D721Med (cell line): Measurements from ENCODE around the gene MSI2.

Experiments
- DNase-seq: peaks from one replicate; pipeline ENCODE4 v3.0.0; 2011; ENCODE audit warnings: low spot score; ENCODE audit not compliant: insufficient read length
- FAIRE-seq: peaks from 2 replicates; lab custom pipeline; 2011; peaks lifted over from hg19 to GRCh38; lab: Jason Lieb, UNC
- TF ChIP-seq, protein P1 (sequence below): IDR thresholded peaks from 2 replicates; pipeline ENCODE4 v1.5.1; 2012; ENCODE audit warnings: mild to moderate bottlenecking, control low read depth; ENCODE audit not compliant: insufficient read depth; ENCODE audit errors: missing control alignments

Gene MSI2

DNA sequence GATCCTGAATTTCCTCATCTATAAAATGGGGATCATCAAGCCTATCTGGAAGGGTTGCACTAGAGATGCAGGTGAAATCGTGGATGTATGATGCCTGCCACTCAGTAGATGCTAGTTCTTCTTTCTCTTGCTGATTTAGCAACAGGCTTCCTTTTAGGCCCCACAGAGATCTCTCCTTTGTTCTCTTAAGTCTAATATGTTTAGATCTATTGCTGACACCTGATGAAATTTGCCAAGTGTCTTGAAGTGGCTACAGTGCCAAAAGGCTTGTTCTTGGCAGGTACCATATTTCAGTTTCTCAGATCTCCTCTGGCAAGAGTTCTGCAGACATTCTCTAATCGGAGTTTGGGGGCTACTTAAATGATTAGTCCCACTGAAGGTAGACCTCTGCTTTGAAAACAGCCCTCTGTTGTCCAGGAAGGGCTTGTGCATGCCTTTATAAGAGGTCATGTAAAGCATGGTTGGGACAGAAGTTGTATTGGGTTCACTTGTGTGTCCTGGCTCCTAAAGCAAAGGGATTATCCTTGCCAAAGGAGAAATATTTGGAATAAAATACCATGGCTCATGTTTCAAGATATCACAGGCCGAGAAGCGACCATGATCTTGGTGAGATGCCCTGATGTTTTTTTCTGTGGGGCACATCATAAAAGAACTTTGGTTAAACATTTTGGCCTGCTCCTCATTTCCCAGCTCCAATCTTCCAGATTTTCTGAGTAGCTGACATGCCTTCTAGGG is 234.0 kb downstream of the MSI2 start:
- no peak for DNase-seq
- TF ChIP-seq, protein P1, sequence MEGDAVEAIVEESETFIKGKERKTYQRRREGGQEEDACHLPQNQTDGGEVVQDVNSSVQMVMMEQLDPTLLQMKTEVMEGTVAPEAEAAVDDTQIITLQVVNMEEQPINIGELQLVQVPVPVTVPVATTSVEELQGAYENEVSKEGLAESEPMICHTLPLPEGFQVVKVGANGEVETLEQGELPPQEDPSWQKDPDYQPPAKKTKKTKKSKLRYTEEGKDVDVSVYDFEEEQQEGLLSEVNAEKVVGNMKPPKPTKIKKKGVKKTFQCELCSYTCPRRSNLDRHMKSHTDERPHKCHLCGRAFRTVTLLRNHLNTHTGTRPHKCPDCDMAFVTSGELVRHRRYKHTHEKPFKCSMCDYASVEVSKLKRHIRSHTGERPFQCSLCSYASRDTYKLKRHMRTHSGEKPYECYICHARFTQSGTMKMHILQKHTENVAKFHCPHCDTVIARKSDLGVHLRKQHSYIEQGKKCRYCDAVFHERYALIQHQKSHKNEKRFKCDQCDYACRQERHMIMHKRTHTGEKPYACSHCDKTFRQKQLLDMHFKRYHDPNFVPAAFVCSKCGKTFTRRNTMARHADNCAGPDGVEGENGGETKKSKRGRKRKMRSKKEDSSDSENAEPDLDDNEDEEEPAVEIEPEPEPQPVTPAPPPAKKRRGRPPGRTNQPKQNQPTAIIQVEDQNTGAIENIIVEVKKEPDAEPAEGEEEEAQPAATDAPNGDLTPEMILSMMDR, result no peak
- FAIRE-seq, result no peak

DNA sequence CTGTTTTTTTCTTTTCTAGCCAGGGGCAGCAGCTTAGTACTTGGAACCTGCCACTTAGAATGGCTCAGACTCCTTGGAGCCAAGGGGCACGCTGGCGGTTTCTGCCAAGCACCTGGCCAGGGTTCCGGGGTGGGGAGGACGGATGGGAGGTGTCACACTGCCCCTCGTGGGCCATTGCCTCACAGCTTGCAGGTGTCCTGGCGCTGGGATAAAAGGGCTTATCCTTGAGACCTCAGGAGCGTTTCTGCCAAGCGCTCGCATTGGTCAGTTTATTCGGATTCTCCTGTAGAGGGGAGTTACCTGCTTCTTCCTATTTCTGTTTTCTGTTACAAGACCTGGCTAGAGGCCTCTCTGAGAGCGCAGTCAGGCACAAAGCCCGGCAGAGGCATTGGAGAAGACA is 234.6 kb downstream of the MSI2 start:
- TF ChIP-seq, protein P1, result no peak
- DNase-seq (no peak), FAIRE-seq (no peak)

DNA sequence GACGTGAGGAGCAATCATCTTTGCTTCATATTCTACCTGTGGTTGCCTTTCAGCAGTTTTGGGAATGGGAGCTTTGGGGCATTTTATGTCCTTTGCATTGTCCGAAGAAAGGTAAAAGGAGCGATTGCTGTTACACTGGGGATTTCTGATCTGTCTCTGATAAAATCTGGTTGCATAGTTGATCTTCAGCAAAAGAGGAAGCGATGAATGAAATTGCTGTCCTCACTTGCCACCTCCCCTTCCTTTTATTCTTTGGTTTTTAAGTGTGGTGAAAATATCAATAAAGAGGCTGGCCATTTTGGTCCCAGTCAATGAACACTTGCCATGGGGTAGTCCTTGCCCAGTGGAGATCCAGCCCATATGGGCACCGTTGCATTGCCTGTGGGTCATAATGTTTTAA is 236.8 kb downstream of the MSI2 start:
- DNase-seq (no peak), FAIRE-seq (no peak)
- TF ChIP-seq, protein P1, result no peak

DNA sequence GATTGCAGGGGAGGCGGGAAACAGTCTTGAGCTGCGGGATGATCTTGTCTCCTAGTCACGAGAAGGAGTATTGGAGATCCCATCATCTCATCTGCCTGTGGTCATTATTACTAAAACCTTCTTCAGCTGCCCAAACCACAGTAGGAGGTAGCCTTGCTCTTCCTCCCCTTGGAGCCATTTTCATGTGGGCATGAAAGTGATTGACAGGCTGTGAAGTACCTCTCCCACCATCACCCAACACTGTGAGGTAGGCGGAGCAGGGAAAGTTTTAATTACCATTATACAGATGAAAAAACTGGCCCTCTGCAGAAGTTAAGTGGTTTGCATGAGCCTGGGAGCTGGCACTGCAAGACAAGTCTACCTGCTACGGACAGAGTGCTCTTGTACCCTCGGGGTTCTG is 237.3 kb downstream of the MSI2 start:
- TF ChIP-seq, protein P1, result no peak
- no peak for FAIRE-seq

DNA sequence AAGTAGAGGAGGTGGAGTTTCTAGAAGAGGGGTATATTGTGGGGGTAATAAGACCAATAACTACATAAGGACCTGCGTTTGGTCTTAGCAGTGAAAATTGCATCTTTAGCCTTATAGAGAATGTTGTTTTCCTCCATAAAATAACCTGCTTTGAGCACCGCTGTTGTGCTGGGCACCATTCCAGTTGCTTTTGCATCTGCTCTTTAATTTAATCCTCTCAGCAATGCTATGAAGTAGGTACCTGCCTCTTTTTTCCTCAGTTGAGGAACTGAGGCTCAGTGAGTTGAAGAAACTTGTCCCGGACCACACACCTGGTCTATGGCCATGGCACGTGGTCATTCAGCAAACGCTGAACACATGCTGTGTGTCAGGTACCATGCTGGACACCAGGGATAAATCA is 238.1 kb downstream of the MSI2 start:
- TF ChIP-seq, protein P1, result no peak
- FAIRE-seq (no peak), DNase-seq (no peak)

More for the DNA sequence above, 237.3 kb downstream of the MSI2 start:
- no peak for DNase-seq

DNA sequence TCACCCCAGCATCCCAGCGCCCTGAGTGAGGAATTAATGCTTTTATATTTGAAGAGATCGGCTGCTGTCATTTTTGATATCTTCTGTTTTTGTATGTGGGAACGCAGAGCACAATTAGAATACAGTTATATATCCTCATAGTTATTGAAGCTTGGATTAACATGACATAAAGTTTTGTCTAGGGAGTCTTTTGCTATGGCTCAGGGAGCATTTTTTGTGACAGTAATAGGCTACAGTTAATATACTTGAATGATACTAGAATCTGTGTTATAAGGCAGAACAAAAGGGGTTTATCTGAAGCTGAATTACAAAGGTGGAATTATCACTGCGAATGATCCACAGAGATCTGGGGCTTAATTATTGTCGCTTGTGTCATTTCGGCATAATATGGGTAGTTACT is 239.4 kb downstream of the MSI2 start:
- no peak for FAIRE-seq
- TF ChIP-seq, protein P1, result no peak
- DNase-seq, result no peak

DNA sequence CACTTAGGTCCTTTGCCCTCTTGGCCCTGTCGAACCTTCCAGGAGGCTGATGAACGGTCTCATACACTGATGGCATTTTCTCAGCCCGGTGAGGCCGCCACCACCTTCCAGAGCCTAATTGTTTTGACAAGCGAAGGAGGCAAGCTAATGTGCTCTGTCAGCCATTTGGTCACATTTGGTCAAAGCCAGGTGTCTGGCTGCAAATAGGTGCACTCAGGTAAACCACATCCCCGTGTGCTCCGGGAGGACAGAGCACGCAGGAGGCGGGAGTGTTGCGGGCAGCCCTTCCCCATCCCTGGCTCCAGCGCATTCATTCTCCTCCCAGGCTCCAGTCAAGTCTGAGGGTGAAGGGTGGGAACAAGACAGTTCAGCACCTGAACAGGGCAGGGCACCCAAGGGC is 240.1 kb downstream of the MSI2 start:
- FAIRE-seq (no peak), DNase-seq (no peak)
- TF ChIP-seq, protein P1, result no peak
